Hematopoietic multipotent progenitor cell treated with erythropoietin and hydrocortisone succinate and interleukin-3 and kit ligand, for 8 days (in vitro differentiated cells): ENCODE results near the gene TAC3.
"Not testable (repeated sequence)": the region's sequence is repeated elsewhere in the genome, so short reads cannot be mapped to it uniquely, and the experiment has no call there.

Experiments
- DNase-seq: peaks from one replicate; pipeline ENCODE4 v3.0.0-alpha.2; 2015

TAC3 gene

GRCh38 chr12:56980268-56980667 is 36.1 kb downstream of the TAC3 start:
- no peak for DNase-seq

- DNase-seq = no peak
Observed at GRCh38 chr12:56979628-56980027, 36.7 kb downstream of the TAC3 start.

- no peak for DNase-seq
Observed at GRCh38 chr12:56978397-56979138, 37.8 kb downstream of the TAC3 start.

- not testable (repeated sequence) for DNase-seq
Observed at GRCh38 chr12:56977361-56977760, 39.0 kb downstream of the TAC3 start.

- not testable (repeated sequence) for DNase-seq
Observed at GRCh38 chr12:56974224-56974623, 42.1 kb downstream of the TAC3 start.

GRCh38 chr12:56968910-56969309 is 47.4 kb downstream of the TAC3 start:
- peak; percentile 4 for DNase-seq

- not testable (repeated sequence) for DNase-seq
Observed at GRCh38 chr12:56965997-56966642, 50.2 kb downstream of the TAC3 start.

GRCh38 chr12:56965124-56965523 is 51.2 kb downstream of the TAC3 start:
- not testable (repeated sequence) for DNase-seq

- DNase-seq = not testable (repeated sequence)
Observed at GRCh38 chr12:56963557-56963956, 52.8 kb downstream of the TAC3 start.

GRCh38 chr12:56962247-56962646 is 54.1 kb downstream of the TAC3 start:
- not testable (repeated sequence) for DNase-seq
